Effector memory CD4-positive, alpha-beta T cell (primary cell): ENCODE results near the gene EGR1.
"Not testable (repeated sequence)": the region's sequence is repeated elsewhere in the genome, so short reads cannot be mapped to it uniquely, and the experiment has no call there.

Source experiments
- DNase-seq, 3 donors: peaks; one replicate each; pipeline ENCODE4 v3.0.0-alpha.2; 2020
- H3K27ac ChIP-seq: 2 replicates; pipeline ENCODE4 v1.7.0; 2013; ENCODE audit warnings: mild to moderate bottlenecking, low read length, moderate library complexity; ENCODE audit not compliant: insufficient read depth, poor library complexity, severe bottlenecking
- H3K27me3 ChIP-seq: replicated peaks from 2 replicates; pipeline ENCODE4 v1.7.0; 2013; ENCODE audit warnings: mild to moderate bottlenecking, low read length; ENCODE audit not compliant: insufficient read depth, control insufficient read depth, poor library complexity, severe bottlenecking
- H3K36me3 ChIP-seq: 2 replicates; pipeline ENCODE4 v1.7.0; 2013; ENCODE audit warnings: mild to moderate bottlenecking, low read length, moderate library complexity; ENCODE audit not compliant: control insufficient read depth, insufficient read depth
- H3K4me1 ChIP-seq: 2 replicates; pipeline ENCODE4 v1.7.0; 2013; ENCODE audit warnings: low read length, mild to moderate bottlenecking; ENCODE audit not compliant: control insufficient read depth, insufficient read depth, poor library complexity, severe bottlenecking
- H3K4me3 ChIP-seq: 2 replicates; pipeline ENCODE4 v1.7.0; 2013; ENCODE audit warnings: low read length, low read depth, mild to moderate bottlenecking; ENCODE audit not compliant: insufficient read depth, poor library complexity, severe bottlenecking
- H3K9me3 ChIP-seq: 2 replicates; pipeline ENCODE4 v1.7.0; 2013; ENCODE audit warnings: mild to moderate bottlenecking, low read length, moderate library complexity; ENCODE audit not compliant: control insufficient read depth

The EGR1 gene

DNA sequence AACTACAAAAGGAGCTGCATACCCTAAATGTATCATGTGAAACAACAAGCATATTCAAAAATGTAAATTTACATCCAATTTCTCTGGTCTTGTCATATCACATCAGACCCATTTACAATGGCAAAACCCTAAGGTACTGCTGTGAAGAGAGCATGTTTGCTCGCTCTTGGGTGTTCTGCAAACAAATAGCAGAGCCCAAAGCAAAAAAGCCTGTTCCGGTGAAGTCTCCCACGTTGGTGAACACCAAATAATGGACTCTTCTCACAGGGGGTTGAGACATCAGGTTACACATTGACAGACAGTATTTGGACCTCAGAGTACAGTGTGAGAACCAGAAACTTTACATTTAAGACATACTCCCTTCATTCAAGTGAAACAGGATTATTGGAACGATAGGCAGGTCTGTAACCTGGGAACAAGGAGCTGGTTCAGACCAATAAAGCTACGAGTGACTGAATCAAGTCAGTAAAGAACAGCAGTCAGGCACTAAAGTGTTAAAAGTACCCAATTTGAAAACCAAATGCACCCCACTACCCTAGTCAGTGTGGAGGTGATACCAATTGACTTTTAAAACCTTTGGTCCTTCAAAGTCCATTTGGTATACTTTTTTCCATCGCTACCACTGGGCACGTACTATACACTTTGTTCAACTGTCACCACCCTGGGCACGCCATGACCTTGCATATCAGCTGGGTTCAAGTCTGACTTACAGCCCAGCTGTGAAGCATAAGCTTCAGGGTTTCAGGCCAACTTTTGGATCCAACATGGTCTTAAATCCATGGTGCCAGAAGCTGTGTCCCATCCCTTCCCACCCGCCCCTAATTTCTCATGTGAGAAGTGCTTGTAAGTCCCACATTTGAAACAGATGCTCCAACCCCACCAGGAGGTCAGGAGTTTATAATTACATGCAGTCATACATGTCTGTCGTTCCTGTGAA lies 41.4 kb downstream of the EGR1 start:
- Histone ChIP-seq H3K9me3 (no peaks in the 10 kb centered on the region), H3K4me1 (no peaks in the 10 kb centered on the region), H3K27ac (no peak overlapping the region), H3K27me3 (no peaks in the 10 kb centered on the region), H3K4me3 (no peak overlapping the region), H3K36me3 (peaks cover 38% of the 10 kb centered on the region)
- no peak for DNase-seq

- not testable (repeated sequence) for DNase-seq, H3K27ac ChIP-seq, H3K9me3 ChIP-seq, H3K27me3 ChIP-seq, H3K4me1 ChIP-seq, H3K4me3 ChIP-seq
- peaks cover 44% of the 10 kb centered on the region for H3K36me3 ChIP-seq
Observed at GRCh38 chr5:138507485-138507884, 42.2 kb downstream of the EGR1 start.

GRCh38 chr5:138508958-138509357 lies 43.7 kb downstream of the EGR1 start:
- DNase-seq = no peak
- Histone ChIP-seq H3K36me3 (peaks cover 58% of the 10 kb centered on the region), H3K9me3 (no peaks in the 10 kb centered on the region), H3K27ac (no peak overlapping the region), H3K4me1 (no peaks in the 10 kb centered on the region), H3K27me3 (no peaks in the 10 kb centered on the region), H3K4me3 (no peak overlapping the region)

- Histone ChIP-seq H3K27me3 (no peaks in the 10 kb centered on the region), H3K9me3 (no peaks in the 10 kb centered on the region), H3K4me1 (no peaks in the 10 kb centered on the region), H3K36me3 (peaks cover 86% of the 10 kb centered on the region), H3K4me3 (no peak overlapping the region), H3K27ac (no peak overlapping the region)
- no peak for DNase-seq
Observed at GRCh38 chr5:138514021-138514420, 48.7 kb downstream of the EGR1 start.

GRCh38 chr5:138515556-138516245 lies 50.4 kb downstream of the EGR1 start:
- no peak for DNase-seq
- Histone ChIP-seq H3K27me3 (no peaks in the 10 kb centered on the region), H3K4me3 (no peak overlapping the region), H3K27ac (no peak overlapping the region), H3K4me1 (no peaks in the 10 kb centered on the region), H3K9me3 (no peaks in the 10 kb centered on the region), H3K36me3 (peaks cover 75% of the 10 kb centered on the region)

DNA sequence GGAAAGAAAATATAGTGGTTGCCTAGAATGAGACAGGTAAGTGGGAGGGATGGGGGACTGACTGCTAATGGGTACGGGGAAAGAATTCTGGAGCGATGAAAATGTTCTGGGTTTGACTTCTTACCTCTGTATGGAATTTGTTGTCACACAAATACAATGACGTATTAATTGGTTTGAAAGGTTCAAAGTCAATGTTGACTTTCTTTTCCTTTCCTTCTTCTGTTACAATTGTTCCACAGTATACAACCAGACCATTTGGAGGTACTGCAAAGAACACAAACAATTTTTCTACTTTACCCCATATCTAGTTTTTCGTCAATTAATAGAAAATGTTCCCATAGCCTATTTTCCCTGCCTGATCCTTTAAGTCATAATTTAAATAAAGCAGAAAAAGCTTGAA lies 52.2 kb downstream of the EGR1 start:
- no peaks in the 10 kb centered on the region for H3K4me1 ChIP-seq

More for the DNA sequence above, 52.2 kb downstream of the EGR1 start:
- Histone ChIP-seq H3K27ac (no peak overlapping the region), H3K27me3 (no peaks in the 10 kb centered on the region), H3K36me3 (peaks cover 63% of the 10 kb centered on the region), H3K9me3 (no peaks in the 10 kb centered on the region), H3K4me3 (no peak overlapping the region)
- no peak for DNase-seq
